Transverse colon (tissue), 3 donors: ENCODE results near the gene SPATA16.

Source experiments
- CTCF ChIP-seq, 5 experiments: fragments of 200-600 bp in 3 of 5; fragments of 450-650 bp in 2 of 5; sonication (generic) in 3 of 5; IDR thresholded peaks; 1 replicate in 2 of 5; 2 replicates in 3 of 5; pipeline ENCODE4 v1.5.1; 2016 to 2017; ENCODE audit warnings: antibody characterized with exemption in 5 of 5, inconsistent platforms in 3 of 5, mild to moderate bottlenecking in 2 of 5, moderate library complexity in 1 of 5
- EP300 ChIP-seq: sonication (generic); formaldehyde crosslinking; IDR thresholded peaks from one replicate; pipeline ENCODE4 v1.6.1; 2017; ENCODE audit warnings: antibody characterized with exemption, low read depth
- POLR2A ChIP-seq: fragments of 450-650 bp; IDR thresholded peaks from one replicate; pipeline ENCODE4 v1.6.1; 2016; ENCODE audit warnings: antibody characterized with exemption, mild to moderate bottlenecking, moderate library complexity

GRCh38 chr3:172892158-172892557, 248.9 kb downstream of the SPATA16 start:
- TF ChIP-seq CTCF (IDR thresholded peaks at IDR 0.05) (no peak), EP300 (no peak), POLR2A (no peak)
